Left ventricle myocardium inferior (tissue), 1 donor: ENCODE results near the gene RAX. TPM values are rescaled to one million over a fixed set of nuclear protein-coding genes. Genes with fewer than 3 reads are reported as not detected.

Source experiments
- DNase-seq: peaks from one replicate; pipeline ENCODE4 v3.0.0-alpha.2; 2020
- H3K27ac ChIP-seq: fragments of 200-600 bp; replicated peaks from 2 replicates; pipeline ENCODE4 v1.8.0; 2021
- H3K27me3 ChIP-seq: fragments of 200-600 bp; 2 replicates; pipeline ENCODE4 v1.8.0; 2021; ENCODE audit warnings: low read depth
- H3K36me3 ChIP-seq: fragments of 200-600 bp; 2 replicates; pipeline ENCODE4 v1.8.0; 2021
- H3K4me1 ChIP-seq: fragments of 200-600 bp; 2 replicates; pipeline ENCODE4 v1.8.0; 2021
- H3K4me3 ChIP-seq: fragments of 200-600 bp; 2 replicates; pipeline ENCODE4 v1.8.0; 2021; ENCODE audit warnings: mild to moderate bottlenecking, moderate library complexity
- H3K9me3 ChIP-seq: fragments of 200-600 bp; replicated peaks from 2 replicates; pipeline ENCODE4 v1.8.0; 2021
- intact Hi-C: fragments of 100-400 bp; cut with micrococcal nuclease; formaldehyde crosslinking; loops from one replicate; pipeline ENCODE4 v1.11.0; 2022
- total RNA-seq: library from RNA; stranded (reverse); fragmentation: NEBNext Ultra II Directional; extraction: Animal tissue kit (Norgen Biotek cat#: 25700); gene quantifications from one replicate; pipeline ENCODE4 v1.2.1, GENCODE V29; 2021
- TF ChIP-seq, protein P1 (sequence below): fragments of 200-600 bp; IDR thresholded peaks from 2 replicates; pipeline ENCODE4 v1.8.0; 2021; ENCODE audit warnings: antibody characterized with exemption, mild to moderate bottlenecking, borderline replicate concordance
- donor health status: DM: no; HTN: yes; CAD: no; lungs with severe emphysema.

The RAX gene
- total RNA-seq, 1 donor from 2014 or later: not detected

- H3K4me1 ChIP-seq: peaks cover 5% of the 10 kb centered on the region
- peaks cover 1% of the 10 kb centered on the region for H3K27me3 ChIP-seq
- H3K27ac ChIP-seq: no peak overlapping the region
- TF ChIP-seq, protein P1, sequence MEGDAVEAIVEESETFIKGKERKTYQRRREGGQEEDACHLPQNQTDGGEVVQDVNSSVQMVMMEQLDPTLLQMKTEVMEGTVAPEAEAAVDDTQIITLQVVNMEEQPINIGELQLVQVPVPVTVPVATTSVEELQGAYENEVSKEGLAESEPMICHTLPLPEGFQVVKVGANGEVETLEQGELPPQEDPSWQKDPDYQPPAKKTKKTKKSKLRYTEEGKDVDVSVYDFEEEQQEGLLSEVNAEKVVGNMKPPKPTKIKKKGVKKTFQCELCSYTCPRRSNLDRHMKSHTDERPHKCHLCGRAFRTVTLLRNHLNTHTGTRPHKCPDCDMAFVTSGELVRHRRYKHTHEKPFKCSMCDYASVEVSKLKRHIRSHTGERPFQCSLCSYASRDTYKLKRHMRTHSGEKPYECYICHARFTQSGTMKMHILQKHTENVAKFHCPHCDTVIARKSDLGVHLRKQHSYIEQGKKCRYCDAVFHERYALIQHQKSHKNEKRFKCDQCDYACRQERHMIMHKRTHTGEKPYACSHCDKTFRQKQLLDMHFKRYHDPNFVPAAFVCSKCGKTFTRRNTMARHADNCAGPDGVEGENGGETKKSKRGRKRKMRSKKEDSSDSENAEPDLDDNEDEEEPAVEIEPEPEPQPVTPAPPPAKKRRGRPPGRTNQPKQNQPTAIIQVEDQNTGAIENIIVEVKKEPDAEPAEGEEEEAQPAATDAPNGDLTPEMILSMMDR: no peak
- intact Hi-C loops: no loop called here
- DNase-seq: no peak
- H3K4me3 ChIP-seq: no peak overlapping the region
- no peaks in the 10 kb centered on the region for H3K9me3 ChIP-seq
- no peaks in the 10 kb centered on the region for H3K36me3 ChIP-seq
These were observed 41.4 kb downstream of the RAX start for GRCh38 chr18:59231877-59232276.

- peaks cover 5% of the 10 kb centered on the region for H3K4me1 ChIP-seq
- no peak overlapping the region for H3K4me3 ChIP-seq
- no peaks in the 10 kb centered on the region for H3K9me3 ChIP-seq
- TF ChIP-seq, protein P1: no peak
- peaks cover 5% of the 10 kb centered on the region for H3K27me3 ChIP-seq
- intact Hi-C loops: no loop called here
- H3K27ac ChIP-seq: no peak overlapping the region
- H3K36me3 ChIP-seq: no peaks in the 10 kb centered on the region
- no peak for DNase-seq
These were observed 42.1 kb downstream of the RAX start for GRCh38 chr18:59231114-59231513.

DNA sequence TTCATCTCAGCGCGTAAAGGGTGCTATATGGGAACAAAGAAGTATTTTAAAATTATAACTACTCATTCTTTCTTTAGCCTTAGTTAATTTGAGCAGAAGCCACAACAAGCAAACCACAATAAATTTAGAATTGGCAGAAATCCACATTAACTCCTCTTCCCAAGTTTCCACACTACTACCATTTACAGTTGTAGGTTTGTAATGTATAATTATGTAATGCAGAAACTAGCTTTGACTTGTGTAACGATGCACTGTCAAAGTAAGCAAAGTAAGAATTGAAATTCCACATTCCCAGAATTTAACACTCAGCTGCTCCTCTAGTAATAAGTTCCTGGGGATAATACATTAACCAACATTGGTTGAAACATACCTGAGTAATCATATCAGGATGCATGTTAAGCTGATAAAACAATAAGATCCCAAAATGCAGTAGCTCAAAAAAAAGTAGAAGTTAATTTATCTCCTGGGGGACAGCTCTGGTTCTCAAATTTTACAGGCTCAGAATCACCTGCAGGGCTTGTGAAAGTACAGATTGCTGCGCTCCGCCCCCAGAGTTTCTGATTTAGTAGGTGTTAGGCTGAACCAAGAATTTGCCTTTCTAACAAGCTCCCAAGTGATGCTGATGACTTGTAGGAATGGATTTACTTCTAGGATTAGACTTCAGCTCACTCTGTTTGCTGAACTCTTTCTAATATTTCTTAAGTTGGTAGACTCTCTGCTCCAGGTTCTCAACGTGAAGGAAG lies 43.4 kb downstream of the RAX start:
- H3K4me3 ChIP-seq: no peak overlapping the region
- peaks cover 5% of the 10 kb centered on the region for H3K4me1 ChIP-seq
- no peaks in the 10 kb centered on the region for H3K36me3 ChIP-seq
- peaks cover 15% of the 10 kb centered on the region for H3K27me3 ChIP-seq
- TF ChIP-seq, protein P1: no peak
- no peak for DNase-seq
- no peak overlapping the region for H3K27ac ChIP-seq
- no peaks in the 10 kb centered on the region for H3K9me3 ChIP-seq
- intact Hi-C loops: no loop called here

GRCh38 chr18:59229191-59229590 lies 44.1 kb downstream of the RAX start:
- H3K27me3 ChIP-seq: peaks cover 20% of the 10 kb centered on the region
- TF ChIP-seq, protein P1: no peak
- intact Hi-C loops: no loop called here

DNA sequence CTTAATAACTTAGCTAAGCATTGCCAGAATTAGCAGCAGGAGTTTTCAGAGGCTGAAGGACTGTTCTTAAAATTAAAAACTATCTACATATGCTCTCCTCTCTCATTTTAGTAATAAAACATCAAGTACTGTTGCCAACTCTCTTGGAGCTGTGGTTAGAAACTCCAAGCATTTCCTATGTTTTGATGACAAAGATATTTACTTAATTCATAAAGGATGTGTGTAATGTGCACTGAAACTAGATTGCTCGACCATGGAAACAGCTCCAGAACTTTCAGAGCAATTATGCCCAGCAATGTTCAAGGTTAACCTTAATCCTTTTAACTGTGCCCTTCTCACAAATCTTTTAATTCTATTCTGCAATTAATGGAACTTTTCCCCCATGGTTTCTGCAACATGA lies 44.9 kb downstream of the RAX start:
- intact Hi-C loops: no loop called here
- Histone ChIP-seq H3K36me3 (no peaks in the 10 kb centered on the region), H3K9me3 (no peaks in the 10 kb centered on the region), H3K4me3 (no peak overlapping the region), H3K27me3 (peaks cover 28% of the 10 kb centered on the region), H3K4me1 (peaks cover 5% of the 10 kb centered on the region), H3K27ac (no peak overlapping the region)
- no peak for DNase-seq
- TF ChIP-seq, protein P1: no peak

More at GRCh38 chr18:59229191-59229590, 44.1 kb downstream of the RAX start:
- DNase-seq: no peak
- peaks cover 5% of the 10 kb centered on the region for H3K4me1 ChIP-seq
- no peaks in the 10 kb centered on the region for H3K9me3 ChIP-seq
- H3K36me3 ChIP-seq: no peaks in the 10 kb centered on the region
- H3K27ac ChIP-seq: no peak overlapping the region
- no peak overlapping the region for H3K4me3 ChIP-seq
